HG03139 (cell line): ENCODE data around the gene ENKD1.

Experiments used
- ATAC-seq: cut with Tn5 transposase; IDR thresholded peaks from one replicate; pipeline ENCODE4 v1.9.1; 2021; ENCODE audit not compliant: unreplicated experiment

The ENKD1 gene

DNA sequence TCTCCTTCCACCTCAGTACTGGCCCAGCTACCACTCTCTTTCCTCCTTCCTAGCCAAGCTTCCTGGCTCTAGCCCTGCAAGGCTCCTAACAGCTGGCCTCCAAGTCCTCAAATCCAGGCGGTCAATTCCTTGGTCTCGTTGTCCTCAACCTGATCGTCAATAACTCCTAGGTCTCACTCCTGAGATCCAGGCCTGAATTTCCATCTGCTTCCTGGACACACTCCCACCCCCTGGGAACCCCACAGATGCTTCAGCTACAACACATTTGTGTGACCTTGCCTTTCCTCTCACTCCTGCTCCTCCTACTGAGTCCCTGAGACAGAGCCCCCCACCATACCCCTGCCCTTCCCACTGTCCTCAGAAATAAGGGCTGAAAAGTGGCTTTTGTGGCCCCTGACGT, 2.3 kb downstream of the ENKD1 start:
- ATAC-seq: no peak

DNA sequence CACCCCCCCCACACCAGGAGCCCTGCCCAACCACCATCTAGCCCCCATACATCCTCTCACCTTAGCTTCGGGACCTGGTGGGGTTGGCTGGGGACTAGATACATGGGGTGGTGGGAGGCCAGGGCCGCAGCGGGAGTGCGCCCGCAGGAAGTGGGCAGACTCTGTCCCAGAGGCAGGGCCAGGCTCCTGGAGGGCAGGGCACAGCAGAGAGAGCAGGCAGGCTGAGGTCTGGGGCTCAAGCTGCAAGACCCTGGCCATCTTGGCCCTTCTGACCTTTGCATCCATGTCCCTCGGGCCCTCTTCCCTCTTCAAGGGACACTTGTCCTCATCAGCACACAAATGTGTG, 2.7 kb downstream of the ENKD1 start:
- no peak for ATAC-seq

DNA sequence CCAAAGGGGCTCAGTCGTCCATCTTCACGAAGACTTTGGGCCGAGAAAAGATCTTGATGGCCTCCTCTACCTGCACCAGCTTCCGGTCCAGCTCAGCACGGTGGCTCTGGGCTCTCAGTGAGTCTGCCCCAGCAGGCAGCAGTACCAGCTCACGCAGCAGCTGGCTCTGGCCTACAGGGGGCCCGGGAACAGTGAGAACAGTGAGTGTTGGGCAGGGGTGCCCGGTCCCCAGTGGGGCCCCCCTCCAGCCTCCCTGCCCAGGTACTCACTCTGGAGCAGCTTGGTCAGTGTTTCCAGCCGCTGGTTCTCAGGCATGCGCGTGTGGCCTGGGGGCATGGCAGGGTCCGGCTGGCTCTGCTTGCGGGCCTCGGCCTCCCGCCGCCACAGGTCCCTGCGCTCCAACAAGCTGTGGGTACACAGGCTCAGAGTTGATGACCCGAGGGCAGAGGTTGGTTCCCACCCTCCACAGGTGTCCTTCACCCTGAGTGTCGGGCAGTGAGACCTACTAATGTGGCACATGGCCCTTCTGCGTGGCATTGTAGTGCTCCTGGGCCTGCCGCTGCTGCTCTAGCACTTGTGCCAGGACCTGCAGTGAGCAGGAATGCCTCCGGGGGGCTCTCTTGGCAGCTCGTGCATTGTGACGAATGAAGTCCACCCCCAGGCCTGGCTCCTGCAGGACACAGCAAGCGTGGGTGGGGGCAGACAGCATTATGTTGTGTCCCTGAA, 3.2 kb downstream of the ENKD1 start:
- no peak for ATAC-seq

DNA sequence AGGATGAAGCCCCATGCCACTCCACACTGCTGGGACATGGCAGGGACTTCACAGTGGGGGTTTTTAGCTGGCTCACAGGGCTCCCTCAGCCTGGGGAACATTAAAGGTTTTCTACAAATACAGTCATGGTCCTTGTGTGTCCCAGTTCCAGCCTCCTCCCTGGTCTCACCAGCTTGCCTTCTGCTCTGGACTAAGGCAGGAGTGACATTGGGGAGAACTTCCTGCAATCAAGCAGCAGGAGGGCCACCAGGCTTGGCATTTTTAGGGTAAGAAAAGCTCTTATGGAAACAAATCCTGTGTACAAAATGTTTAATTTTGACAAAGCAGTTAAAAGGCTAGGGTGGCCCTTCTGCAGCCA, 3.9 kb downstream of the ENKD1 start:
- ATAC-seq: no peak

DNA sequence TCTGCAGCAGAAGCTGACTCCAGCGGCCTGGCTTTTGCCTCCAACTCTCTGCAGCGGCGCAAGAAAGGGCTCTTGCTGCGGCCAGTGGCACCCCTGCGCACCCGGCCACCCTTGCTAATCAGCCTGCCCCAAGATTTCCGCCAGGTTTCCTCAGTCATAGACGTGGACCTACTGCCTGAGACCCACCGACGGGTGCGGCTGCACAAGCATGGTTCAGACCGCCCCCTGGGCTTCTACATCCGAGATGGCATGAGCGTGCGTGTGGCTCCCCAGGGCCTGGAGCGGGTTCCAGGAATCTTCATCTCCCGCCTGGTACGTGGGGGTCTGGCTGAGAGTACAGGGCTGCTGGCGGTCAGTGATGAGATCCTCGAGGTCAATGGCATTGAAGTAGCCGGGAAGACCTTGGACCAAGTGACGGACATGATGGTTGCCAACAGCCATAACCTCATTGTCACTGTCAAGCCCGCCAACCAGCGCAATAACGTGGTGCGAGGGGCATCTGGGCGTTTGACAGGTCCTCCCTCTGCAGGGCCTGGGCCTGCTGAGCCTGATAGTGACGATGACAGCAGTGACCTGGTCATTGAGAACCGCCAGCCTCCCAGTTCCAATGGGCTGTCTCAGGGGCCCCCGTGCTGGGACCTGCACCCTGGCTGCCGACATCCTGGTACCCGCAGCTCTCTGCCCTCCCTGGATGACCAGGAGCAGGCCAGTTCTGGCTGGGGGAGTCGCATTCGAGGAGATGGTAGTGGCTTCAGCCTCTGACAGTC, 4.5 kb downstream of the ENKD1 start:
- ATAC-seq: no peak

DNA sequence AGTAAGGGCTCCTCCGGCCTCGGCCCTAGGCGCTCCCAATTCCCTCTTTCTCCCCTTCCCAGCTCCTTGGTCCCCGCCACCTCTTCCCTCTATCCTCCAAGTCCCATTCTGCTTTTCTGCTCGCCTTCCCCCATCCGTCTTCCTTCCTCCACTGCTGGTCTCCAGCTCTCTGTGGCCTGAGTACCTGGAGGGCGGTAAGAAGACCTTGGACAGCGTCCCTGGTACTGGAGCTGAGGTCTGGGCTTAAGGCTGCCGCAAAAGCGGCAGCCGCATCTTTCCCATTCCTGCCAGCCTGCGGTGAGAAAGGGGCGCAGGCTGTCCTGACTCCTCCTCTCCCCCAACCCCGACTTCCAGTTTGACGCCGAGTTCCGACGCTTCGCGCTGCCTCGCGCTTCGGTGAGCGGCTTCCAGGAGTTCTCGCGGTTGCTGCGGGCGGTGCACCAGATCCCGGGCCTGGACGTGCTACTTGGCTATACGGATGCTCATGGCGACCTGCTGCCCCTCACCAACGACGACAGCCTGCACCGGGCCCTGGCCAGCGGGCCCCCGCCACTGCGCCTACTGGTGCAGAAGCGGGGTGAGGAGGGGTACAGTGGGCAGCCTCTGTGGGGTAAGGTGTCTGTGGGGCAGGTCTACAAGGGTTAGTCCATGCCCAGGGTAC, 5.3 kb downstream of the ENKD1 start:
- no peak for ATAC-seq

DNA sequence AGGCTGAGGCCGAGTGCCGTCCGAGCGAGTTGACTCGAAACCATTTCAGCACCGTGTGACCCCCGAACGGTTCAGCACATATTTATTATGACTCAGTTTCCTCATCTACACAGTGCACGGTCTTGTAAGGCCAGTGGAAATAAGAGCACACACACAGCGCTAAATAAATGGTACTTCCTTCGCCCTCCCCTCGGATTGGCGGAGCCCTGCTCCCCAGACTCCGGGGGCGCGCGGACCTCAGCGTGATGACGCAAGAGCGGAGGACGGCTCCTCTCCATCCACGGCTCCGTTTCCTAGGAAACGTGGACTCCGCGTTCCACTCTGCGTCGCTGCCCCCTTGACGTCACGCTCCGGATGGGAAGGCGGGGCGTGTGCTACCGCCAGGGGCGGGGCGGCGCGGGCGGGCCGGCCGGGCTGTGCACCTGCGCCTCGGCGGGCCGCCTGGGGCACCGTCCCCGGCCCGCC, 6.0 kb downstream of the ENKD1 start, which contains the start of gene PARD6A:
Gene PARD6A, plus strand, starts transcription at position 397 of the 465 bp plus-strand sequence. CDS start 79 bp downstream, outside the sequence.
- ATAC-seq: peak; percentile 72

DNA sequence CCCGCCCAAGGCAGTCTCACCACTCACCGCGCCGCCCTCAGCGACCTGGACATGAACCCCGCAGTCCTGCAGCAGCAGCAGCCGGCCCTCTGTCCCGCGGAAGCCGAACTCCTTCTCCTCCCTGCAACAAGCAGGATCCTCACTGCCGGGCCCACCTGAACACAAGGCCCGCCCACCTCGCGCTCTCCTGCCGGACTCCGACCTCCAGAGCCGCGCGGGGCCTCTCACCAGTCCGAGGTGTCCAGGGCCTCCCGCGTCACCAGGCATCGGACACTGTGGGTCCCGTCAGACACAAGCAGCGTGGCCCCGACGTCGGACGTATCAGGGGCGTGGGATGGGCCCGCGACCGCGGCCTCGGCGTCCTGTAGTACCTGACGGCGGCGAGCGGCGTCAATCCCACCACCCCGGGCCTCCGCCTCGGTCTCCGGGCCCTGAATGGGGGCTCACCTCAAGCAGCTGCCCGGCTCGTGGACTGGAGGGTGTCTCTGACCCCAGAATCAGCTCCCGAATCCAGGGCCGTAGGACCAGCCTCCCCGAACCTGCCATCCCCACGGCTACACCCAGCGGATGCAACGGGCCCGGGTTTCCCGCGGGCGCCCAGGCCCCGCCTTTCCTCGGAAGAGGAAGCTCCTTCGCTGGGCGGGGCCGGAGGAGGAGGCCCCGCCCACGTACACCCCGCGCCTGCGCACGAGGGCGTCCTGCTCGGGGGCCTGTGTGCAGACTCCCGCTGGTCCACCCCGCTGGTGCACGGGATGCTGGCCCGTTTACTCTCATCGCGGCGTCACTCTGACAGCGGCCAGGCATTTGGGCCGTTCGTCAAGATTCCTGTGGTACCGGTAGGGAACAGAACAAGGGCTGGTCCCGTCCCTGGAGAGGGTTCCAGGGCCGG, 6.6 kb downstream of the ENKD1 start, which contains the start of gene ACD:
Gene ACD, minus strand, starts transcription at position 586 of the 889 bp plus-strand sequence. Its CDS starts 40 bp downstream, at position 546.
- ATAC-seq: peak; percentile 38

DNA sequence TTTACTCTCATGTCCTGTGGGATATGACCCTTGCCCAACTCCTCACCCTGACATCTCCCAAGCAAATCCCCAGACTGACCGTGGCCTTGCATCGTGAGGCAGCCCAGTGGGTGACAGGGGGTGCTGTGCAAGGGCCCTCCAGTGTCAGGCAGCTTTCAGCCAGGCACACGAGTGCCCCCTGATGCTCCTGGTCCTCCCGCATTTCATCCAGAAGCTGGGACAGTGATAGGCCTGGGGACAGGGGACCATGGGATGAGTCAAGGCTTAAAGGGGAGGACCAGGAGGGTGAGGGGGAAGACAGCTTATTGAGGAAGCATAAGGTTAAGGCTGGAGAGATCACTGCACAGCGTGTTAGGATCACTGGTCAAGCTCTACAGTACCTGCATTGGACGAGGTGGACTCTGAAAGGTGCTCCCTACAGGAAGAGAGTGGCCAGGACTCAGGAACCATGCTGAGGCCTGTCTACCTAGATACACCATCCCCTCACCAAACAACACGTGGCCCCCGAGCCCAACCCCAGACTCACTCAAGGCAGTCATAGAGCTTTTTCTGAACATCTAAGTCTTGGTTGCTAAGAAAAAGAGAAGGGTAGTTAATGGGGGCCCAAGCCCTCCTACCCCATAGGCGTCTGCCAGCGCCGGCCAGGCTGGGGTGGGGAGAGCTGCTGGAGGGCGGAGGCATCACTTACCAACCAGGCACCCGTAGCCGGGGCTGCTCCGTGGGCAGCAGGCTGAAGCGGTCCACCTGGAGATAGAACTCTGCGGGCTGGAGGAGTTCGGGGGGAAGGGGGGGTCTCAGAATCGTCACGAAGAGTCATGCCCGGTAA, 7.5 kb downstream of the ENKD1 start:
- ATAC-seq: no peak

DNA sequence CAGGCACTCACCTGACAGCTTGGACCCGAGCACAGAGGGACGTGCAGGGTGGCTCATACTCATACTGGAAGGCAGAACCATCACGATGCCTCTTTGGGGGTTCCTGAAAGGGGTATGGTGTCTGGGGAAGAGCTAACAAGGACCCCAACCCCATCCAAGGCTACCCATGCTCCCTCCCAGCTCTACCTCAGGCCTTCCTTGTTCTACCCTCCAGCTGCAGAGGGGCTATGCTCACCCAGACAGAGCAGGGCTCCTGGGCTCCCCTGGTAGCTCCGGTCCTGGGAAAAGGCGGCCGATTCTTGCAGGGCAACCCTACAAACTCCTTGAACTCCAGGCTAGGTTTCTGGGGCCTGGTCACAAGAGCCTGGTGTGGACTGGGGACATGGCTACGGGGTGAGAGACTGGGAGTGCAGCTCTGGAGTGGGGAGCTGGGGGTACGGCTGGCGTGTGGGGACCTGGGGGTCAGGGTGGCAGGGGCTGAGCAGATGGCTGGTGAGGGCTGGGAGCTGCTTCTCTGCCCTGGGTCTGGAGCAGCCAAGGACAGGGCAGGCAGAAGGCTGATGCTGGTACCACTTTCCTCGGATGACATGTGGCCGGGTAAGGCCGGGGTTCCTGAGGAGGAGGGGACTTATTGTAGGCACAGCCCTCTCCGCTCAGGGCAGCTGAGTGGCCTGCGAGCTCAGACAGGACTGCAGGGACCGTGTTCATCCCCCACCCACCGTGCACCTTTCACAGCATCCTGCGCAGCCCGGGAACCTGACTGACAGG, 8.6 kb downstream of the ENKD1 start:
- ATAC-seq: no peak

DNA sequence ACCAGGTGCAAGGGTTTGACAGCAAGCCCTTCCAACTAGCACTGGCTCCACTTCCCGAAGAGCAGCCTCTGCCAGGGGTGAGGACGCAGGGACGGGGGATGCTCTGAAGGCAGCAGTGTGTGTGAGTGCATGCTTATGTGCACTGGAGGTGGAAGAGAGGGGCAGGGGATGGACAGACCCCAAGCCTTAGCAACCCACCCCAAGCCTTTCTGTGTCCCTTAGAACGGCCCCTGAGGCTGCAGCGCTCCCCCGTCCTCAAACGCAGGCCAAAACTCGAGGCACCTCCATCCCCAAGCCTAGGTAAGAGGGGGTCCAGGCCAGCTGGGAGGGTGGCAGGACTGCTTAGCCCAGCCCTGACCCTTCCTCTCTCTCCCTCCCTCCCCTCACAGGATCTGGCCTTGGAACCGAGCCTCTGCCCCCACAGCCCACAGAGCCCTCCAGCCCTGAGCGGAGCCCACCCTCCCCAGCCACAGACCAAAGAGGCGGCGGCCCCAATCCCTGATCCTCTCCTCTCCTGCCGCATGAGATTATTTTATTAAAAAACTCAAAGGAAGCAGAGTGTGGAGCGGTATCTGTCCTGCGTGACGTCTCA, 9.4 kb downstream of the ENKD1 start:
- no peak for ATAC-seq

DNA sequence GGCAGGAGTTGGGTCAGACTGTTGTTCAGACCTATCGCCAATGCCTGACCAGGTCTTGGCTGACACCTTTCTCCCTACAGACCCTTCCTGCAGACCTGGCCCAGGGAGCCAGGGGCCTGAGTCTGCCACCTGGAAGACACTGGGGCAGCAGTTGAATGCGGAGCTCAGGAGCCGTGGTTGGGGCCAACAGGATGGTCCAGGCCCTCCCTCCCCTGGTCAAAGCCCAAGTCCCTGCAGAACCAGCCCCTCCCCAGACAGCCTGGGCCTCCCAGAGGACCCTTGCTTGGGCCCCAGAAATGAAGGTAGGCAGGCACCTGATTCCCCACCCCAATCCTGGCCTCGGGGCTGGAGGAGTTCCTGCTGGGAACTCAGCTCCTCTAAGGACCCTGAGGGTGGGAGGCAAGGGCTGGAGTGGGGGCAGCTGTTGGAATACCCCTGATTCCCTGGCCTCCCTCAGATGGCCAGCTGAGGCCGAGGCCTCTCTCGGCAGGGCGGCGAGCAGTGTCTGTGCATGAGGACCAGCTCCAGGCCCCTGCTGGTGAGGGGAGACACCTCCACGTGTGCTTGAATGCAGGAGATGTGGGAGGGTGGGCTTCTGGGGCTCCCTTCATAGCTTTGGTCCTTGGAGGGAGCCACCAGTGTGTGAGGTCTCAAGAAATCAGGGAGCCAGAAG, 10.1 kb downstream of the ENKD1 start:
- no peak for ATAC-seq

DNA sequence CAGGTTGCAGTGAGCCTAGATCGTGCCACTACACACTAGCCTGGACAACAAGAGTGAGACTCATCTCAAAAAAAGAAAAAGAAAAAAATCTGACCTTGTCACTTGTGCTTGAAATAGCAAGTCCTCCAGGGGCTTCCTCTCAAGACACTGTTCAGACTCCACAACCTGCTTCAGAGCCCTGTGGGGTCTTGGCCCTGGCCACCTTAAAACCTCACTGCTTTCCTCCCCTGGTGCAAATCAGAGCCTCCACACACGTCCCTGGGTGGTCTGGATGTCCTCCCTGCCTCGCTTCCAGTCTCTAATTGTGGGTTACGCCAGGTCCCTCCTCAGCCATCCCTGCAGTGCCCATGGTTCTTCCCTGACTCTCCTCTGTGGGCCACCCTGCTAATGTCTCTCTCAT, 11.2 kb downstream of the ENKD1 start:
- no peak for ATAC-seq

DNA sequence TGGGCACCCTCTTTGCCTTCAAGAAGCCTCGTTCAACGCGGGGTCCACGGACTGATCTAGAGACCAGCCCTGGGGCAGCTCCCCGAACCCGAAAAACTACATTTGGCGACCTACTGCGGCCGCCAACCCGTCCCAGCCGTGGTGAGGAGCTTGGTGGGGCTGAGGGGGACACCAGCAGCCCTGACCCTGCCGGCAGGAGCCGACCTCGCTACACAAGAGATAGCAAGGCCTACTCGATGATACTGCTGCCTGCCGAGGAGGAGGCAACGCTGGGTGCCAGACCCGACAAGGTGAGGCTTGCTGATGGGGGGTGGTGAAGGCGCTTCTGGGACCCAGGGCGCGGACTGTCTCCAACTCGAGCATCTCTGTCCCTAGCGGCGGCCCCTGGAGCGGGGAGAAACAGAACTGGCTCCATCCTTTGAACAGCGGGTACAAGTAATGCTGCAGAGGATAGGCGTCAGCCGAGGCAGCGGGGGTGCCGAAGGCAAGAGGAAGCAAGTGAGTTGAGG, 12.1 kb downstream of the ENKD1 start:
- no peak for ATAC-seq

DNA sequence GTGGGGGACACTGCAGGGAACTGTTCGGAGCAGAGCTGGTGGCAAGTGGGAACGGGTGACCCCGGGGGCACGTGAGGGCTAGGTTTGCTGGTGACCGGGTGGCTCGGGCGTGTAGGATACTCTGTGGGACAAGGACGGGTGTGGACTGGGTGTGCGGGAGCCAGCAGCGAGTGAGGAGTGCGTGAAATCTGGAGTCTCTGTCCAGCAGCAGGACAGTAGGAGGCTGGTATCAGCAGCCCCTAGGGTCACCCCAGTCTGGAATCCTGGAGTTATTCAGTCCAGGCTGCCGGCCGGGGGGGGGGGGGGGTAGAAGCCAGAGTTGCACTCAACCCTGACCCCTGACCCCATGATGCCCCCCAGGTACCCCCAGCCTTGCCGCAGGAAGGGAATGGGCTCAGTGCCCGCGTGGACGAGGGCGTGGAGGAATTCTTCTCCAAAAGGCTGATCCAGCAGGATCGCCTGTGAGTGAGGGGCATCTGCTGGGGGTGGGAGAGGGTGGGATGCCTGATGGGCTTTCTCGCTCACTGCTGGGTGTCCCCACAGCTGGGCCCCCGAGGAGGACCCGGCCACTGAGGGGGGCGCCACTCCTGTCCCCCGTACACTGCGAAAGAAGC, 12.7 kb downstream of the ENKD1 start:
- no peak for ATAC-seq

DNA sequence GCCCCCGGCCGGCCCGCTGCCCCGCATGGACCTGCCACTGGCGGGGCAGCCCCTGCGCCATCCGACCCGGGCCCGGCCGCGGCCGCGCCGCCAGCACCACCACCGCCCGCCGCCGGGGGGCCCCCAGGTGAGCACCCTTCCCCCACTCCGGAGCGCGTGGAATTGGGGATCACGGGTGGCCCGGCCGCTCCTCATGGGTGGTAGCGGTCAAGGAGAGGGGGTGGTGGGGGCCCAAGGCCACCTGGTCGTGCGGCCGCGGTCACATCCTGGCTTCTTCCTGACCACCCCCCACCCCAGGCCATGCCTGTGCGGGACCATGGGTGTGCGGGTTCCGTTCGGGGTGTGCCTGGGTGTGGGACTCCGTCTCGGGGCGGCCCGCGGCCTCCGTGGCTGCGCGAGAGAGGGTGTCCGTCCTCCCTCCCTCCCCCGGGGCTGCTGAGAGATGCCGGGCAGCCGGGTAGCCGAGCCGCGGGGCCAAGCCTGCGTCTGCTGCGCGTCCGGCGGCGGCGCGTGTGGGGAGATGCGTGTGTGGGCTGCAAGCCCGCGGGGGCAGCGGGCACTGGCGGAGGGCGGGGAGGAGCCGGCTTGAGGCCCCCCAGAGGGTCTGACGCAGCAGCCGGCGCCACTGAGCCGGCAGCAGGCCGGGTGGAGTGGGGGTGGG, 13.3 kb downstream of the ENKD1 start:
- no peak for ATAC-seq

DNA sequence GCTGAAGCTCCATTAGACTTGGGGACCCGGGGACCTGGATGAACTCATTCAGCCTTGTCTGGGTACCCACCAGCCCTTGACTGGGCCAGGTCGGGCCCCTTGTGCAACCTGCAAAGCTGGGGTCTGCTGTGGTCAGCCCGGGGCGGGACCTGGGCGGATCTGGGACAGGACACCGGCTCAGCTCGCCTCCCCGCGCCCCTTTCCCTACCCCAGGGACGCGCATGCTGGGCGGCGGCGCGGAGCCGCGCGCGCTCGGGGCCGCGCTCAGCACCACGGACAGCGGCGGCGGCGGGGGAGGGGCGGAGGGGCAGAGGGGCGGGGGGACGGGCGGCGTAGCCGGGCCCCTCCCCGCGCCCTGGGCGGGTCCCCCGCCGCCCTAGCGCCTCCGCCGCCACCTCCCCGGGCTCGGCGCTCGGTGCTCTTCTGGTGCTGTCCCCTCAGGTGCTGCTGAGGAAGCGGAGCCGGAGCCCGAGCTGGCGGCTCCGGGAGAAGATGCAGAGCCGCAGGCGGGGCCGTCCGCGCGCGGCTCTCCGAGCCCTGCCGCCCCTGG, 13.9 kb downstream of the ENKD1 start:
- no peak for ATAC-seq
